Right lung (tissue), 5 donors: ENCODE data around the gene ASTN2. TPM values are rescaled to one million over a fixed set of nuclear protein-coding genes. Genes with fewer than 3 reads are reported as not detected.
A peak's percentile ranks its signal among the peaks of the same experiment; 100 is the strongest.

Experiments used
- DNase-seq, 2 donors: peaks; one replicate each; pipeline ENCODE4 v3.0.0-alpha.2; 2013
- polyA plus RNA-seq, 5 donors: library from polyadenylated mRNA; unstranded; fragments of 120-200 nt; gene quantifications; one replicate each; pipeline versions ENCODE4 v1.2.1 to v1.2.3, GENCODE V29; 2013; ENCODE audit warnings: inconsistent platforms in 1 of 5, low replicate concordance in 1 of 5; ENCODE audit not compliant: insufficient read length in 5 of 5, insufficient read depth in 1 of 5

Gene ASTN2
- polyA plus RNA-seq, 5 donors = 4.4 to 5.2 (median 4.8) TPM

- no peak for DNase-seq
Measured at GRCh38 chr9:116812231-116813030, 602.4 kb downstream of the ASTN2 start.

- DNase-seq = no peak
Measured at GRCh38 chr9:116809656-116810055, 605.2 kb downstream of the ASTN2 start.

GRCh38 chr9:116806075-116806474 lies 608.8 kb downstream of the ASTN2 start:
- peak in 1 of 2 donors; percentile 18 for DNase-seq

GRCh38 chr9:116800885-116801284 lies 614.0 kb downstream of the ASTN2 start:
- no peak for DNase-seq

- DNase-seq = no peak
Measured at GRCh38 chr9:116800074-116800473, 614.8 kb downstream of the ASTN2 start.

- no peak for DNase-seq
Measured at GRCh38 chr9:116798521-116798920, 616.3 kb downstream of the ASTN2 start.

GRCh38 chr9:116797276-116797675 lies 617.6 kb downstream of the ASTN2 start:
- DNase-seq = no peak

- DNase-seq = no peak
Measured at GRCh38 chr9:116796669-116797068, 618.2 kb downstream of the ASTN2 start.

- no peak for DNase-seq
Measured at GRCh38 chr9:116795821-116796220, 619.0 kb downstream of the ASTN2 start.

GRCh38 chr9:116792271-116792670 lies 622.6 kb downstream of the ASTN2 start:
- no peak for DNase-seq

- DNase-seq = peak; percentile 44 to 45
Measured at GRCh38 chr9:116791326-116791725, 623.5 kb downstream of the ASTN2 start.

GRCh38 chr9:116789081-116789480 lies 625.8 kb downstream of the ASTN2 start:
- DNase-seq = no peak

GRCh38 chr9:116786737-116787136 lies 628.1 kb downstream of the ASTN2 start:
- no peak for DNase-seq

GRCh38 chr9:116777116-116777515 lies 637.7 kb downstream of the ASTN2 start:
- no peak for DNase-seq

GRCh38 chr9:116774421-116775180 lies 640.3 kb downstream of the ASTN2 start:
- DNase-seq = no peak

- no peak for DNase-seq
Measured at GRCh38 chr9:116767219-116767618, 647.6 kb downstream of the ASTN2 start.

- no peak for DNase-seq
Measured at GRCh38 chr9:116765011-116765410, 649.8 kb downstream of the ASTN2 start.

GRCh38 chr9:116763770-116764169 lies 651.1 kb downstream of the ASTN2 start:
- no peak for DNase-seq

GRCh38 chr9:116760636-116761035 lies 654.2 kb downstream of the ASTN2 start:
- DNase-seq = no peak

- no peak for DNase-seq
Measured at GRCh38 chr9:116757030-116757429, 657.8 kb downstream of the ASTN2 start.

GRCh38 chr9:116753389-116753788 lies 661.5 kb downstream of the ASTN2 start:
- DNase-seq = no peak

- no peak for DNase-seq
Measured at GRCh38 chr9:116750510-116750909, 664.3 kb downstream of the ASTN2 start.

GRCh38 chr9:116749772-116750171 lies 665.1 kb downstream of the ASTN2 start:
- no peak for DNase-seq
